OCI-LY7 (cell line): ENCODE results near the gene DOCK4. TPM values are rescaled to one million over a fixed set of nuclear protein-coding genes. Genes with fewer than 3 reads are reported as not detected.

ENCODE experiments used
- BruUV-seq: library from RNA; stranded (reverse); fragments of 400-500 nt; replicated peaks from 2 replicates; lab custom pipeline; 2021; lab: Mats Ljungman, UMichigan
- CTCF ChIA-PET: fragments of 300-600 bp; sonication (Branson Sonifier 250); formaldehyde crosslinking; loops from one replicate; lab custom pipeline; 2022; ENCODE audit warnings: antibody characterized with exemption; ENCODE audit not compliant: unreplicated experiment; lab: Charles Lee
- POLR2A ChIA-PET: fragments of 300-600 bp; sonication (Branson Sonifier 250); formaldehyde crosslinking; loops from one replicate; lab custom pipeline; 2022; ENCODE audit warnings: antibody characterized with exemption; lab: Charles Lee
- DNase-seq: peaks from one replicate; pipeline ENCODE4 v3.0.0-alpha.2; 2015; ENCODE audit warnings: low spot score
- H2AFZ ChIP-seq: fragments of 200-600 bp; sonication (generic), shearing (Covaris generic); 2 replicates; pipeline ENCODE4 v1.6.1; 2014; ENCODE audit warnings: mild to moderate bottlenecking, antibody characterized with exemption, low read length, moderate library complexity
- H3K27ac ChIP-seq: fragments of 200-600 bp; sonication (generic); 2 replicates; pipeline ENCODE4 v1.5.1; 2014; ENCODE audit warnings: mixed run types, low read depth, mild to moderate bottlenecking, moderate library complexity, low read length, inconsistent platforms; ENCODE audit not compliant: poor library complexity, severe bottlenecking
- H3K36me3 ChIP-seq: fragments of 200-600 bp; sonication (generic); 2 replicates; pipeline ENCODE4 v1.6.1; 2014; ENCODE audit warnings: mild to moderate bottlenecking, antibody characterized with exemption, low read length, moderate library complexity, mixed read lengths; ENCODE audit not compliant: insufficient read depth
- H3K4me1 ChIP-seq: fragments of 200-600 bp; sonication (generic); 2 replicates; pipeline ENCODE4 v1.5.1; 2014; ENCODE audit warnings: mild to moderate bottlenecking, low read length; ENCODE audit not compliant: insufficient read depth, poor library complexity, severe bottlenecking
- H3K4me2 ChIP-seq: fragments of 200-600 bp; sonication (generic); 2 replicates; pipeline ENCODE4 v1.6.1; 2014; ENCODE audit warnings: mild to moderate bottlenecking, low read length
- H3K4me3 ChIP-seq: fragments of 200-600 bp; sonication (generic); 2 replicates; pipeline ENCODE4 v1.5.1; 2014; ENCODE audit warnings: mild to moderate bottlenecking, low read depth, low read length; ENCODE audit not compliant: poor library complexity, severe bottlenecking
- H3K79me2 ChIP-seq: fragments of 200-600 bp; sonication (generic); 2 replicates; pipeline ENCODE4 v1.6.1; 2016; ENCODE audit warnings: low read depth, mild to moderate bottlenecking, low read length, moderate library complexity, mixed read lengths; ENCODE audit not compliant: insufficient read depth
- H3K9me2 ChIP-seq: fragments of 200-600 bp; sonication (generic); 2 replicates; pipeline ENCODE4 v1.6.1; 2016; ENCODE audit warnings: mild to moderate bottlenecking, low read length, mixed read lengths; ENCODE audit not compliant: insufficient read depth
- H3K9me3 ChIP-seq: fragments of 200-600 bp; sonication (generic); 2 replicates; pipeline ENCODE4 v1.6.1; 2014; ENCODE audit warnings: mild to moderate bottlenecking, mixed run types, low read length, mixed read lengths
- H4K20me1 ChIP-seq: fragments of 200-600 bp; sonication (generic); 2 replicates; pipeline ENCODE4 v1.6.1; 2014; ENCODE audit warnings: mild to moderate bottlenecking, antibody characterized with exemption, low read length, moderate library complexity, mixed read lengths; ENCODE audit not compliant: insufficient read depth
- CTCF ChIP-seq: fragments of 200-600 bp; sonication (generic); conservative IDR thresholded peaks from 2 replicates; pipeline ENCODE4 v1.5.1; 2014; ENCODE audit warnings: mild to moderate bottlenecking, antibody characterized with exemption, low read length, moderate library complexity, mixed read lengths
- EZH2phosphoT487 ChIP-seq: fragments of 200-600 bp; sonication (generic); IDR thresholded peaks from 2 replicates; pipeline ENCODE4 v1.6.1; 2018; ENCODE audit warnings: low read depth, borderline replicate concordance, mild to moderate bottlenecking, mixed run types, antibody characterized with exemption, low read length, moderate library complexity, mixed read lengths
- intact Hi-C: fragments of 100-400 bp; cut with micrococcal nuclease; formaldehyde crosslinking; loops from one replicate; pipeline ENCODE4 v1.10.0; 2022; ENCODE audit not compliant: unreplicated experiment
- total RNA-seq, 2 experiments: library from RNA; depleted of rRNA in 1 of 2; stranded (reverse); fragments of >200 nt in 1 of 2; shearing (Covaris generic) in 1 of 2; gene quantifications; 2 replicates each; pipeline ENCODE4 v1.2.3, GENCODE V29; 2014 to 2022

The DOCK4 gene
- total RNA-seq, 2 experiments from 2014 or later, result 0.91 to 4.9 TPM

- no peaks in the 10 kb centered on the region for H3K36me3 ChIP-seq
- intact Hi-C loops, result no loop called here
- H3K4me3 ChIP-seq, result no peak overlapping the region
- ChIA-PET POLR2A (interaction anchor here (0.6 to 1.0 kb wide), 2 partner anchors 16 to 27 kb away, joined by 3 read pairs; no protein-coding TSS in a partner anchor), CTCF (no interaction called here)
- no peaks in the 10 kb centered on the region for H3K9me3 ChIP-seq
- no TSS peak for BruUV-seq
- no peaks in the 10 kb centered on the region for H3K4me1 ChIP-seq
- no peaks in the 10 kb centered on the region for H3K79me2 ChIP-seq
- TF ChIP-seq CTCF (no peak), EZH2phosphoT487 (no peak)
- no peak overlapping the region for H3K4me2 ChIP-seq
- no peaks in the 10 kb centered on the region for H4K20me1 ChIP-seq
- H3K9me2 ChIP-seq, result no peaks in the 10 kb centered on the region
- no peak overlapping the region for H2AFZ ChIP-seq
- DNase-seq, result no peak
- no peak overlapping the region for H3K27ac ChIP-seq
Observed at GRCh38 chr7:112101201-112101846, 104.9 kb downstream of the DOCK4 start.

GRCh38 chr7:112097524-112097923 lies 108.7 kb downstream of the DOCK4 start:
- TF ChIP-seq EZH2phosphoT487, result no peak
- no peak for TF ChIP-seq CTCF
- Histone ChIP-seq H3K27ac (no peak overlapping the region), H3K9me2 (no peaks in the 10 kb centered on the region), H3K36me3 (no peaks in the 10 kb centered on the region), H3K4me1 (no peaks in the 10 kb centered on the region), H3K79me2 (no peaks in the 10 kb centered on the region), H2AFZ (no peak overlapping the region), H3K4me2 (no peak overlapping the region), H3K4me3 (no peak overlapping the region), H4K20me1 (no peaks in the 10 kb centered on the region), H3K9me3 (no peaks in the 10 kb centered on the region)
- ChIA-PET POLR2A (no interaction called here), CTCF (no interaction called here)
- intact Hi-C loops, result no loop called here
- no TSS peak for BruUV-seq
- no peak for DNase-seq

DNA sequence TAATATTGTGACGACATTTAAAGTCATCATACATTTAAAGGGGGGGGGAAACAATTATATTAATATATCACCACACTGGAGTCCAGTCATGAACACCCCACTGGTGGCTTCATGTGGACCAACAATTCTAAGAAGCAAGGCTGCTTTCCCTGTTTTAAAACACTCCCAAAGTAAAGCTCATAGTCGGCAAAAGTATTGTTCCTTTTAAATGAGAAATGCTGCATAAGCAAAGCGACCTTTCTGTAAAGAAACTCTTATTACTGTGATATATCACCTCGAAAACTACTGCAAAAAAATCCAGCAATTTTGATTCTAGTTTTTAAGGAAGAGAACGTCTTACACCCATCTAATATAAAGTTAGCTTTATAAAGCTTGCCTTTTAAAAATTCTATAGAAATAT lies 112.8 kb downstream of the DOCK4 start:
- POLR2A ChIA-PET, result interaction anchor here (0.5 to 0.7 kb wide), 2 partner anchors 22 to 317 kb away, joined by 3 to 4 read pairs; no protein-coding TSS in a partner anchor
- CTCF ChIA-PET, result no interaction called here

More for the DNA sequence above, 112.8 kb downstream of the DOCK4 start:
- no peaks in the 10 kb centered on the region; the same call in 1 of the 2 replicates for H4K20me1 ChIP-seq
- H3K9me2 ChIP-seq, result no peaks in the 10 kb centered on the region
- H3K4me3 ChIP-seq, result no peak overlapping the region
- H3K9me3 ChIP-seq, result no peaks in the 10 kb centered on the region
- no peak overlapping the region for H3K27ac ChIP-seq
- no peak for DNase-seq
- no peaks in the 10 kb centered on the region for H3K79me2 ChIP-seq
- intact Hi-C loops, result no loop called here
- no peak for TF ChIP-seq CTCF
- no peak for TF ChIP-seq EZH2phosphoT487
- no peaks in the 10 kb centered on the region for H3K36me3 ChIP-seq
- no TSS peak for BruUV-seq
- no peaks in the 10 kb centered on the region for H3K4me1 ChIP-seq
- no peak overlapping the region for H2AFZ ChIP-seq
- no peak overlapping the region for H3K4me2 ChIP-seq
